ENCODE measurements around the gene RERE.

- no peak for TF ChIP-seq POLR2A (IDR thresholded peaks at IDR 0.05; ENCODE audit: low read depth, low read length)
- TF ChIP-seq POLR2AphosphoS5 (IDR thresholded peaks at IDR 0.05; ENCODE audit: low read depth, low read length), result no peak
- TF ChIP-seq TAF1 (IDR thresholded peaks at IDR 0.05; ENCODE audit: borderline replicate concordance, low read depth, low read length), result no peak
These were observed 343.5 kb downstream of the RERE start for GRCh38 chr1:8473891-8474300.
